CD4-positive, alpha-beta T cell treated with Interleukin-6 at 100 ng/mL for 8 hours (primary cell): ENCODE results near the gene SLC25A19.
"Not testable (repeated sequence)": the region's sequence is repeated elsewhere in the genome, so short reads cannot be mapped to it uniquely, and the experiment has no call there.

Experiments
- DNase-seq: peaks from one replicate; pipeline ENCODE4 v3.0.0-alpha.2; 2020; ENCODE audit warnings: mixed read lengths, low spot score

The SLC25A19 gene

DNA sequence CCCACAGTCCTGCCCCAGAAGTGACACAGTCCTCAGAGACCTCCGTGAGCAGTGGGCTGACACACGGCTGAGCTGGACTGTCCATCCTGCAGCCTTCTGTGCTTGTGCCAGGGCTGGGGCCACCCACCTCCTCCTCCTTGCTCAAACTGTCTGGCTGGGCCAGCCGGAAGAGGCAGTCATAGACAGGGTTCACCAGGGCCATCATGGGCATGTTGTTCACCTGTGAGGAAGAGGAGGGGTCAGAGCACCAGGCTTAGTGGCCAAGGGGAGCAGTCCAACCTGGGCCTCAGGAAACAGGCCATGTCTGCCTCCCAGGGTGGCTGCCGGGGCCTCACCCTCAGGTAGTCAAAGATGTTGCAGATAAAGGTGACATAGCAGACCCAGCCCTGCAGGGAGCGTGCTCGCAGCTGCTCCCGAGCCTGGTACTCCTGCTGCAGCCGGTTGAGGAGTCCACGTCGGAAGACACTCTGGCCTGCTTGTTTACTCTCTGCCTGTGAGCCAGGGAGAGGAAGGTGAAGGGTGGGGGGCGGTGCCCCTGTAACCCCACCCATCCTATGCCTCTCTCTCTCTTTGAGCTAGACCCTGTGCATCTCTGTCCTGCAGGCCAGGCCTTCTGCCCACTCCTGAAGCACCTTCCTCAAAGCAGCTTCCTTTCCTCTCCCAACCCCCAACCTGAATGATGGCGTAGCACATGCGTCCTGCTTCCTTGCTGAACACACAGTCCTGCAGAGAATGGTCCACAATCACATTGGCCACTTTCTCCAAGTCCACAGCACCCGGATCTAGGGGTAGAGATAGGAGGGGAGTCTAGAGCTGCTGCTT is 21.6 kb downstream of the SLC25A19 start:
- no peak for DNase-seq

DNA sequence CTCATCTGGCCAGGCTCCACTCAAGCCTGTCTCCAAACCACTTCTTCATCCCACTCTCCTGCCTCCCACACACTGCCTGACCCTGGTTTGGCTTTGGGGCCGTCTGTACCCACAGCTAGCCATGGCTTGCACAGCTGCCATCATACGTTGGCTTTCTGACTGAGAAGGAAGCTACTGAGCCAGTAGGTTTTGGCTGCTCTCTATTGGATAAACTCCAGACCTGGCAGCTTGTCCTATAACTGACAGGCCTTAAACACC is 22.2 kb downstream of the SLC25A19 start:
- no peak for DNase-seq

GRCh38 chr17:75266316-75267152 is 22.7 kb downstream of the SLC25A19 start:
- no peak for DNase-seq

DNA sequence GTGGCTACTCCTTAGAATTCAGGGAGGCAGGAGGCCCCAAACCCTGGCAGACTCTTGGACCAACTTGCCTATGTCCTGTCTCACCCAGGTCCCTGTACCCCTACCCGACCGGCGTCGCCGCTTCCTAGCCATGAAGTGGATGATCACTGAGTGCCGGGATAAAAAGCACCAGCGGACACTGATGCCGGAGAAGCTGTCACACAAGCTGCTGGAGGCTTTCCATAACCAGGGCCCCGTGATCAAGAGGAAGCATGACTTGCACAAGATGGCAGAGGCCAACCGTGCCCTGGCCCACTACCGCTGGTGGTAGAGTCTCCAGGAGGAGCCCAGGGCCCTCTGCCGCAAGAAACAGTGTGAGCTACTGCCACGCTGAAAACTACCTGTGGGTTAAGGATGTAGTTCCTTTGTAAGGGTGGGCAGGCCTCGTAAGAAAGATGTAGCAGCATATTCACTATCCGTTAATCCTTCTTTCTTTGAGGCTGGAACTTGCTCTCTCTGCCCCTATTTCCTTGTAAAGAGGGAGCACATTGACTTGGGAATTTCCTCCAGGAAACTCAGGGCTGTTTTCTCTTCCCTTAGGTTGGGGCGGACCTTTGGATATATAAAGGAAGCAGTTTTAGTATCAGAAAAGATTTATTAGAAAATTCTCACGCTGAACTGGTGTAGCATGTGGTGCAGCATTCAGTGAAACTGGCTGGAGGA is 23.5 kb downstream of the SLC25A19 start:
- DNase-seq, result no peak

DNA sequence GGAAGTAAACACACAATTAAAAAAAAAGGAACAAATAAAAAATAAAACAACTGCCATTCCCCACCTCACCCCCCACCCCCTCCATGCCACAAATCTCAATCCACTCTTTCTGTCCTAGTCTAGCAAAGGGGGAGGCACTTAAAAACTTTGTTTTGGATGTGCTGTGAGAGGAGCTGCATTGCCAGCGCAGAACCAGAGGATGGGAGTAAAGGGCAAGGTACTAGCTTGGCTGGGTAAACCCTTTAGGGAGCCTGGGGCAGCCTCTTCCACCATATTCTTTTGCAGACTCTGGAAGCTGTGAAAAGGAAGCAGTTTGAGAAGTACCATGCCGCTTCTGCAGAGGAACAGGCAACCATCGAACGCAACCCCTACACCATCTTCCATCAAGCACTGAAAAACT is 26.2 kb downstream of the SLC25A19 start:
- no peak for DNase-seq

DNA sequence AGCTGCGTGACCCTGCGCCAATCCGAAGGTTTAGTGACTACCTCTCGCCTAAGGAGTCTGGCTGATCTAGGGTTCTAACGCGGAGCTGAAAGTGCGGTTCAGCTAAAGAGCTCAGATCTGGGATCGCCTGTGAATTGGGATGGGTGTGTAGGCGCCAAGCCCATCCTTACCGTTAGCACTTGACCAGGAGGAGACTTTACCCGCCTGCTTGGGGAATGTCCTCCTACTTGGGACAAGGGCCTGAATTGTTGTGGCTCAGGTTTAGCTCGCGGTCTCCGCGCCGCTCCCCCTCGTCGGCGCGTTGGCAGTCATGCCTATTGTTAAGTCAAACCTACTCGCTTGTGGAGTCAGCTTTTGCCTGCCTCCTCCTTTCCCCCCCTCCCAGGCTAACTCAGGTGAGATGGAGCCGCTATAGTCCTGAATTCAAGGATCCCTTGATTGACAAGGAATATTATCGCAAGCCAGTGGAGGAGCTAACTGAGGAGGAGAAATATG is 27.1 kb downstream of the SLC25A19 start:
- DNase-seq, result no peak

- peak; percentile 94 for DNase-seq
Observed at GRCh38 chr17:75261336-75262111, 27.7 kb downstream of the SLC25A19 start, which contains the start of the genes GGA3 and MRPS7. GGA3 (minus strand) TSS chr17:75261606; CDS start chr17:75261587, 19 bp downstream. MRPS7 (plus strand) TSS chr17:75261879; CDS start chr17:75261901, 22 bp downstream.

- DNase-seq, result no peak
Observed at GRCh38 chr17:75260641-75261335, 28.4 kb downstream of the SLC25A19 start.

DNA sequence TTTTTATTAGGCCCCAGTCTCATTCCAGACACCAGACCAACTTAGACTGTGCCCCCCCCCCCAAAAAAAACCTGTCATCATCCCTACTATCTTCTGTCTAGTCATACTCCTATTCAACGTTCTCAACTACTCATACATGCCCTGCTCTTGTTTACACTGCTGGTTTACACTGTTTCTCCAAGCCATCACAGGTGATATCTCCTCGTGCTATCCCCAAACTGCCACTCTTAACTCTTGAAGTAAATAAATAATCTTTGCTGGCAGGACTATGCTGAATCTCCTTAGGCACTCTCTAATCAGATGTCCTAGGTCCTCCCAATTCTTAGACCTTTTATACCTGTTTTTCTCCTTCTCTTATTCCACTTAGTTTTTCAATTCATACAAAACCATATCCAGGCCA is 32.0 kb downstream of the SLC25A19 start:
- not testable (repeated sequence) for DNase-seq

GRCh38 chr17:75255954-75256698 is 33.1 kb downstream of the SLC25A19 start:
- DNase-seq, result not testable (repeated sequence)

DNA sequence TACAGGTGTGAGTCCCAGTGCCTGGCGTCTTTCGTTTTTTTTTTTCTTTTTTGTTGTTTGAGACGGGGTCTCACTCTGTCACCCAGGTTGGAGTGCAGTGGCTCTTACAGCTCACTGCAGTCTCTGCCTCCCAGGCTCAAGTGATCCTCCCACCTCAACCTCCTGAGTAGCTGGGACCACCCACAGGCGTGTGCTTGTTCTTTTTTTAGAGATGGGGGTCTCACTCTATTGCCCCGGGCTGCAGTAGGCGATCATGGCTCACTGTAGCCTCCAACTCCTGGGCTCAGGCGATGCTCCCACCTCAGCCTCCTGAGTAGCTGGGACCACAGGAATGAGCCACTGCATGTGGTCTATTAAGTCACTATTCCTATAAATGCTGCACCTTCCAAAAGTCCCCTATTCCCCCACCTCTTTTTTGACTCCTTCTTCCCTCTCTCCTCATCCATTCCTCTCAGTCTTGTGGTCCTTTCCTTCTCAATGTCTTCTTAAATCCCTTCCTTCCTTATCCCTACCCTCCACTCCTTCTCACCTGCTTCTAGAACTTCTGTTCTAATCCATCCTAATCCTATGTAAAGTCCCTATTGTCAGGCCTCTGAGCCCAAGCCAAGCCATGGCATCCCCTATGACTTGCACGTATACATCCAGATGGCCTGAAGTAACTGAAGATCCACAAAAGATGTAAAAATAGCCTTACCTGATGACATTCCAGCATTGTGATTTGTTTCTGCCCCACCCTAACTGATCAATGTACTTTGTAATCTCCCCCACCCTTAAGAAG is 37.0 kb downstream of the SLC25A19 start:
- DNase-seq, result no peak

DNA sequence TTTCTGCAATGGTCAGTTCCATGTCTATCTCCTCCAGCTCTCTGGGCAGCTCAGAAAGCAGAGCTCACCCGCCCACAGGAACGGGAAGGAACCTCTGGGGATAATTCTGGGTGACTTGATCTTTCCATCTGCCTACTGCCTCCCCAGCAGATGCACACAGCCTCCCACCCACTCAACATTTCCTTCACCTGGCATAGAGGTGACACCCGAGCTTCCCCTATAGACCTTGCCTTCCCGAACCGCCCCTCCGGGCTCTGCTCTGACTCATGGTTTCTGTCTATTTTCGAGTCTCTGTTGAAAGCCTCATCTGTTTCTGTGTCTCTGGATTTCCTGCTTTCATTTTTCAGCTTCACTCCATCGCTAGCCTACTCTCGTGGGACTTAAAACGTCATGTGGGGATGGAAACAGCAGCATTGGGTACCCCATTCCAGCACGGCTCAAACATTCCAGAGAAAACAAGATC is 39.2 kb downstream of the SLC25A19 start:
- DNase-seq, result peak; percentile 62

- DNase-seq, result no peak
Observed at GRCh38 chr17:75249564-75249963, 39.7 kb downstream of the SLC25A19 start.

GRCh38 chr17:75246404-75246803 is 42.8 kb downstream of the SLC25A19 start:
- no peak for DNase-seq

- no peak for DNase-seq
Observed at GRCh38 chr17:75245011-75245410, 44.2 kb downstream of the SLC25A19 start.

GRCh38 chr17:75244133-75244866 is 44.9 kb downstream of the SLC25A19 start:
- DNase-seq, result no peak

- DNase-seq, result peak; percentile 32
Observed at GRCh38 chr17:75242461-75243042, 46.7 kb downstream of the SLC25A19 start.

DNA sequence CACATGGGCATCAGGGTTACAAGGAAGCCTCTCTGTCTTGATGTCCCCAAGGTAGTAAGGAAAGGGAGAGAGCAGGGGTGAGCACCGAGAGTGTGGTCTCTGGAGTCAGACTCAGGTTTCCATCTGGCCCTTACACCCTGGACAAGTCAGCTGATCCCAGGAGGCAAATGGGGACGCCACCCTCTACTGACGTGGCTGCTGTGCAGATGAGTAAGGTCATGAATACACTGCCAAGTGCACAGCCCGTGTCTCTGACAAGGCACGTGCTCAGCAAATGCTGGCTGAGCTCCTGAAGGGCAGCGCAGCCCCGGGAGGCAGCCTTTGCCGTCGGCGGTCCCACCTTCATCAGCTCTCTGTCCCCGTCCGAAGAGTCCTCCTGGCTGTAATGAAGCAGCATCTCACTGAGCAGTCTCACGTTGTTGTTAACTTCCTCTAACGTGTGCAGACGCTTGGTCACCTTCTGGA is 47.2 kb downstream of the SLC25A19 start:
- DNase-seq, result no peak
